NCI-H2081 (cell line): ENCODE data around the gene PCIF1.
"Not testable (repeated sequence)": the region's sequence is repeated elsewhere in the genome, so short reads cannot be mapped to it uniquely, and the experiment has no call there.

ENCODE experiments used
- DNase-seq, 2 experiments: peaks; one replicate each; lab custom pipeline; 2025; lab: John Stamatoyannopoulos, UW

Gene PCIF1

DNA sequence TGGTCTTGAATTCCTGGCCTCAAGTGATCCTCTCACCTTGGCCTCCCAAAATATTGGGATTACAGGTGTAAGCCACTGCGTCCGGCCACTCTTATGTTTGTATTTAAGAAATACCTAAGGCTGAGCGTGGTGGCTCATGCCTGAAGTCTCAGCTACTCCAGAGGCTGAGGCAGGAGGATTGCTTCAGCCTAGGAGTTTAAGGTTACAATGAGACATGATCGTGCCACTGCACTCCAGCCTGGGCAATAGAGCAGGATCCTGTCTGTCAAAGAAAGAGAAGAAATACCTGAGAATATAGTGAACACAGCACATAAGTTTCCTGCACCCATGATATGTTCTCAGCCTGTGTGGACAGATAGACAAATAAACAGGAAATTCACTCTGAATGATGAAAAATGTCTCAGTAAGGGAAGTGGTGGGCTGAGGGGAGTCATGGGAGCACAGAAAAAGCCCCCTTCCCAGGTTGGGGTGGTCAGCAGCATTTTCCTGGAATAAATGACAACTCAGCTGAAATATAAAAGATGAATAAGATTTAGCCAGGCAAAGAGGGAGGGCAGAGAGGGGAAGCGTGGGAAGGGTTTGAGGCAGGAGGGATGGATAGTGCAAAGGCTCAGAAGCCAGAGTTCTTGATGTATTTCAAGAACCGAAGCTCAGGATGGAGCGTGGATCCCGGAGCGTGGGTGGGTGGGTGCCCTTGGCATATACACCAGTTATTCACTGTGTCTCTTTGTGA lies 60.4 kb downstream of the PCIF1 start:
- no peak for DNase-seq

DNA sequence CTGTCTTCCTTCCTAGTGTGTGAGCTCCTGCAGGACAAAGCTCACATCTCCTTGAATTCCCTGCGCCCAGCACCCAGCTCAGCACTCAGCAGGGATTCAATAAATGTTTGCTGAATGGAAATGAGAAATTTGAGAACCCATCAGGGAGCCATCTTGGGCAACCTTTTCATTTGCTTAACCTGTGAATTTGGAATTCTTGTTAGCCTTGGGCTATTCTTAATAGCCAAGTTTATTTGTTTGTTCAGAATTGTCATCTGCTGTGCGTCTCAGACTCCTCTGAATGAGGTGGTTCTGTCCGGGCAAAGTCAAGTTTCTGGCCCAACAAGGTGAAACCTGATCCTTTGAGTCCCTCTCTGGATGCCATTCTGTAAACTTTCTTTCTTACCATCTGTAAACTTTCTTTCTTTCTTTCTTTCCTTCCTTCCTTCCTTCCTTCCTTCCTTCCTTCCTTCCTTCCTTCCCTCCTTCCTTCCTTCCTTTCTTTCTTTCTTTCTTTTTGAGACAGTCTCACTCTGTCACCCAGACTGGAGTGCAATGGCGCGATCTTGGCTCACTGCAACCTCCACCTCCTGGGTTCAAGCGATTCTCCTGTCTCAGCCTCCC lies 61.1 kb downstream of the PCIF1 start:
- not testable (repeated sequence) for DNase-seq

- no peak for DNase-seq
Measured at GRCh38 chr20:45997187-45997586, 62.7 kb downstream of the PCIF1 start.
